HCT116 (cell line): Measurements from ENCODE around the gene WDR44. TPM values are rescaled to one million over a fixed set of nuclear protein-coding genes. Genes with fewer than 3 reads are reported as not detected.

Experiments
- ATAC-seq: fragments of 200-7000 bp; cut with Tn5 transposase; 2 replicates; pipeline ENCODE4 v1.9.1; 2020; ENCODE audit warnings: mild to moderate bottlenecking, moderate library complexity
- BruUV-seq: library from RNA; stranded (reverse); fragments of 400-500 nt; replicated peaks from 2 replicates; lab custom pipeline; 2021; lab: Mats Ljungman, UMichigan
- CTCF ChIA-PET: fragments of 300-600 bp; sonication (Branson Sonifier 250); formaldehyde crosslinking; loops from one replicate; lab custom pipeline; 2021; ENCODE audit warnings: antibody characterized with exemption; lab: Charles Lee
- POLR2A ChIA-PET: fragments of 300-600, 350-600 bp; sonication (Branson Sonifier 250); formaldehyde crosslinking; loops from one replicate; lab custom pipeline; 2021; ENCODE audit warnings: antibody characterized with exemption; lab: Charles Lee
- RAD21 ChIA-PET, 2 experiments: fragments of 300-600 bp; sonication (Branson Sonifier 250); formaldehyde crosslinking; loops; one replicate each; lab custom pipeline; 2023; ENCODE audit warnings: low total read pairs in 2 of 2; ENCODE audit not compliant: uncharacterized antibody in 2 of 2, unreplicated experiment in 2 of 2, low non-redundant PET in 1 of 2; lab: Charles Lee
- DNase-seq: peaks from one replicate; pipeline ENCODE4 v3.0.0-alpha.2; 2010; ENCODE audit warnings: low read depth, low spot score
- H2AFZ ChIP-seq: fragments of 200-600 bp; shearing (Covaris generic), sonication (generic); 2 replicates; pipeline ENCODE4 v1.6.1; 2017; ENCODE audit warnings: low read depth, mixed run types, mixed read lengths, antibody characterized with exemption, low read length; ENCODE audit not compliant: poor library complexity, severe bottlenecking
- H3K27ac ChIP-seq: 2 replicates; pipeline ENCODE4 v1.5.1; 2012; ENCODE audit warnings: low read depth, low read length
- H3K27me3 ChIP-seq: fragments of 200-600 bp; sonication (generic); 2 replicates; pipeline ENCODE4 v1.6.1; 2016; ENCODE audit warnings: mixed run types, low read length, mixed read lengths; ENCODE audit not compliant: insufficient read depth
- H3K36me3 ChIP-seq, 2 experiments: fragments of 200-500 bp in 1 of 2; fragments of 200-600 bp in 1 of 2; sonication (Bioruptor generic) in 1 of 2; sonication (generic) in 1 of 2; 2 replicates each; pipeline versions ENCODE4 v1.5.1 to v1.6.1; 2014 to 2016; ENCODE audit warnings: low read length in 2 of 2, inconsistent platforms in 1 of 2, mixed read lengths in 1 of 2, mixed run types in 1 of 2; ENCODE audit not compliant: insufficient read depth in 2 of 2, control insufficient read depth in 1 of 2
- H3K4me1 ChIP-seq, 2 experiments: fragments of 200-600 bp in 1 of 2; sonication (generic) in 1 of 2; 2 replicates each; pipeline versions ENCODE4 v1.5.1 to v1.6.1; 2012 to 2017; ENCODE audit warnings: low read length in 2 of 2, inconsistent platforms in 1 of 2, mild to moderate bottlenecking in 1 of 2, mixed read lengths in 1 of 2, mixed run types in 1 of 2, moderate library complexity in 1 of 2; ENCODE audit not compliant: insufficient read depth in 2 of 2, control insufficient read depth in 1 of 2
- H3K4me2 ChIP-seq: fragments of 200-600 bp; sonication (generic); 2 replicates; pipeline ENCODE4 v1.6.1; 2017; ENCODE audit warnings: mixed run types, low read length, mixed read lengths
- H3K4me3 ChIP-seq, 2 experiments: fragments of 200-600 bp in 1 of 2; sonication (generic) in 1 of 2; replicated peaks in 1 of 2; 2 replicates each; pipeline ENCODE4 v1.5.1; 2011 to 2016; ENCODE audit warnings: low read length in 2 of 2, control low read depth in 1 of 2, low read depth in 1 of 2, mild to moderate bottlenecking in 1 of 2, mixed read lengths in 1 of 2, mixed run types in 1 of 2
- H3K79me2 ChIP-seq: fragments of 200-600 bp; sonication (generic); 2 replicates; pipeline ENCODE4 v1.6.1; 2017; ENCODE audit warnings: mild to moderate bottlenecking, mixed run types, low read length, moderate library complexity, mixed read lengths; ENCODE audit not compliant: insufficient read depth
- H3K9ac ChIP-seq: fragments of 200-600 bp; sonication (generic); 2 replicates; pipeline ENCODE4 v1.6.1; 2016; ENCODE audit warnings: low read length, mixed read lengths
- H3K9me2 ChIP-seq: fragments of 200-600 bp; sonication (generic), shearing (Covaris generic); 2 replicates; pipeline ENCODE4 v1.6.1; 2017; ENCODE audit warnings: mixed run types, mild to moderate bottlenecking, moderate library complexity; ENCODE audit not compliant: insufficient read depth
- H3K9me3 ChIP-seq, 2 experiments: fragments of 200-500 bp in 1 of 2; fragments of 200-600 bp in 1 of 2; sonication (Bioruptor generic) in 1 of 2; sonication (generic) in 1 of 2; 2 replicates each; pipeline ENCODE4 v1.6.1; 2014 to 2017; ENCODE audit warnings: low read length in 2 of 2, mixed read lengths in 2 of 2, inconsistent platforms in 1 of 2, low read depth in 1 of 2, mild to moderate bottlenecking in 1 of 2, mixed run types in 1 of 2, moderate library complexity in 1 of 2; ENCODE audit not compliant: control insufficient read depth in 1 of 2, insufficient read depth in 1 of 2
- H4K20me1 ChIP-seq: fragments of 200-600 bp; sonication (generic), shearing (Covaris generic); 2 replicates; pipeline ENCODE4 v1.6.1; 2017; ENCODE audit warnings: mixed run types, mild to moderate bottlenecking, moderate library complexity; ENCODE audit not compliant: insufficient read depth
- ATF3 ChIP-seq: IDR thresholded peaks from 2 replicates; pipeline ENCODE4 v1.6.1; 2012
- EGR1 ChIP-seq: IDR thresholded peaks from 2 replicates; pipeline ENCODE4 v1.6.1; 2012; ENCODE audit warnings: low read depth
- ELF1 ChIP-seq: IDR thresholded peaks from 2 replicates; pipeline ENCODE4 v1.6.1; 2012; ENCODE audit warnings: low read depth, borderline replicate concordance
- EZH2phosphoT487 ChIP-seq: fragments of 200-600 bp; IDR thresholded peaks from 2 replicates; pipeline ENCODE4 v1.6.1; 2018; ENCODE audit warnings: antibody characterized with exemption, borderline replicate concordance
- FOSL1 ChIP-seq: IDR thresholded peaks from 2 replicates; pipeline ENCODE4 v1.6.1; 2012; ENCODE audit warnings: low read depth
- JUND ChIP-seq: IDR thresholded peaks from 2 replicates; pipeline ENCODE4 v1.6.1; 2012
- MAX ChIP-seq: IDR thresholded peaks from 2 replicates; pipeline ENCODE4 v1.6.1; 2012
- POLR2A ChIP-seq: IDR thresholded peaks from 2 replicates; pipeline ENCODE4 v1.7.0; 2011; ENCODE audit warnings: borderline replicate concordance; ENCODE audit not compliant: insufficient read depth, insufficient read length; ENCODE audit errors: extremely low read depth
- POLR2AphosphoS5 ChIP-seq: IDR thresholded peaks from 2 replicates; pipeline ENCODE4 v1.6.1; 2011; ENCODE audit warnings: mild to moderate bottlenecking, low read depth, low read length, moderate library complexity
- RAD21 ChIP-seq: IDR thresholded peaks from 2 replicates; pipeline ENCODE4 v1.6.1; 2012; ENCODE audit warnings: low read depth, mild to moderate bottlenecking
- SIN3A ChIP-seq: IDR thresholded peaks from 2 replicates; pipeline ENCODE4 v1.6.1; 2012; ENCODE audit warnings: low read depth
- SP1 ChIP-seq: IDR thresholded peaks from 2 replicates; pipeline ENCODE4 v1.6.1; 2012; ENCODE audit warnings: low read depth
- SRF ChIP-seq: IDR thresholded peaks from 2 replicates; pipeline ENCODE4 v1.6.1; 2012; ENCODE audit warnings: low read depth
- TCF7L2 ChIP-seq: IDR thresholded peaks from 2 replicates; pipeline ENCODE4 v1.7.0; 2011; ENCODE audit warnings: borderline replicate concordance, inconsistent platforms; ENCODE audit not compliant: insufficient read depth, insufficient read length; ENCODE audit errors: extremely low read depth
- ZBTB33 ChIP-seq: IDR thresholded peaks from 2 replicates; pipeline ENCODE4 v1.6.1; 2011; ENCODE audit warnings: mild to moderate bottlenecking, low read length, moderate library complexity; ENCODE audit not compliant: insufficient replicate concordance; ENCODE audit errors: extremely low read depth
- ZFX ChIP-seq: fragments of 450-650 bp; IDR thresholded peaks from 2 replicates; pipeline ENCODE4 v1.6.1; 2017
- ZNF274 ChIP-seq: fragments of 200-500 bp; sonication (Bioruptor generic); IDR thresholded peaks from 2 replicates; pipeline ENCODE4 v1.6.1; 2014; ENCODE audit warnings: mild to moderate bottlenecking, low read depth, low read length, inconsistent platforms
- intact Hi-C: fragments of 100-400 bp; cut with micrococcal nuclease; formaldehyde crosslinking; loops from 2 replicates; pipeline ENCODE4 v1.10.0; 2022
- total RNA-seq: library from RNA; stranded (reverse); gene quantifications from one replicate; pipeline ENCODE4 v1.2.1, GENCODE V29; 2021; ENCODE audit not compliant: unreplicated experiment
- TF ChIP-seq, protein P1 (sequence below), 3 experiments: fragments of 200-600 bp in 1 of 3; sonication (generic) in 1 of 3; IDR thresholded peaks in 2 of 3; conservative IDR thresholded peaks in 1 of 3; 2 replicates each; pipeline ENCODE4 v1.5.1; 2012 to 2017; ENCODE audit warnings: low read depth in 2 of 3, low read length in 2 of 3, antibody characterized with exemption in 1 of 3, borderline replicate concordance in 1 of 3, control low read depth in 1 of 3, mild to moderate bottlenecking in 1 of 3, mixed read lengths in 1 of 3, mixed run types in 1 of 3, moderate library complexity in 1 of 3; ENCODE audit not compliant: insufficient read depth in 1 of 3

The WDR44 gene
- total RNA-seq, 1 experiment from 2014 or later: 12.2 TPM

DNA sequence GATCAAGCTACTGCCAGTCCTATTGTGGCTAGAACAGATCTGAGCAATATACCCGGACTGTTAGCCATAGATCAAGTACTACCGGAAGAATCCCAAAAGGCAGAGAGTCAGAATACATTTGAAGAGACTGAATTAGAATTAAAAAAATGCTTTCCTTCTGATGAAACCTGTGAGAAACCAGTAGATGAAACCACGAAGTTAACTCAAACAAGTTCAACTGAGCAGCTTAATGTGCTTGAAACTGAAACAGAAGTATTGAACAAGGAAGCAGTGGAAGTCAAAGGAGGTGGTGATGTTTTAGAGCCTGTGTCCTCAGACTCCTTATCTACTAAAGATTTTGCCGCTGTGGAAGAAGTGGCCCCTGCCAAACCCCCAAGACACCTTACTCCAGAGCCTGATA lies 46.8 kb downstream of the WDR44 start:
- ChIA-PET POLR2A (no interaction called here), RAD21 (no interaction called here)
- no peaks in the 10 kb centered on the region for H3K79me2 ChIP-seq
- H3K27ac ChIP-seq: no peak overlapping the region
- no peaks in the 10 kb centered on the region for H3K36me3 ChIP-seq
- H3K4me1 ChIP-seq: no peaks in the 10 kb centered on the region
- H2AFZ ChIP-seq: no peak overlapping the region
- no peak overlapping the region for H3K4me2 ChIP-seq
- no peak overlapping the region for H3K9ac ChIP-seq
- no peaks in the 10 kb centered on the region for H4K20me1 ChIP-seq
- BruUV-seq: no TSS peak
- no peak overlapping the region for H3K4me3 ChIP-seq
- TF ChIP-seq EGR1: no peak
- no peak for TF ChIP-seq SRF
- no peak for TF ChIP-seq RAD21
- TF ChIP-seq ZFX: no peak
- TF ChIP-seq ELF1: no peak
- no peak for TF ChIP-seq ZBTB33
- TF ChIP-seq FOSL1: no peak
- no peak for TF ChIP-seq MAX
- no peak for TF ChIP-seq JUND
- no peak for TF ChIP-seq SP1
- TF ChIP-seq, protein P1, sequence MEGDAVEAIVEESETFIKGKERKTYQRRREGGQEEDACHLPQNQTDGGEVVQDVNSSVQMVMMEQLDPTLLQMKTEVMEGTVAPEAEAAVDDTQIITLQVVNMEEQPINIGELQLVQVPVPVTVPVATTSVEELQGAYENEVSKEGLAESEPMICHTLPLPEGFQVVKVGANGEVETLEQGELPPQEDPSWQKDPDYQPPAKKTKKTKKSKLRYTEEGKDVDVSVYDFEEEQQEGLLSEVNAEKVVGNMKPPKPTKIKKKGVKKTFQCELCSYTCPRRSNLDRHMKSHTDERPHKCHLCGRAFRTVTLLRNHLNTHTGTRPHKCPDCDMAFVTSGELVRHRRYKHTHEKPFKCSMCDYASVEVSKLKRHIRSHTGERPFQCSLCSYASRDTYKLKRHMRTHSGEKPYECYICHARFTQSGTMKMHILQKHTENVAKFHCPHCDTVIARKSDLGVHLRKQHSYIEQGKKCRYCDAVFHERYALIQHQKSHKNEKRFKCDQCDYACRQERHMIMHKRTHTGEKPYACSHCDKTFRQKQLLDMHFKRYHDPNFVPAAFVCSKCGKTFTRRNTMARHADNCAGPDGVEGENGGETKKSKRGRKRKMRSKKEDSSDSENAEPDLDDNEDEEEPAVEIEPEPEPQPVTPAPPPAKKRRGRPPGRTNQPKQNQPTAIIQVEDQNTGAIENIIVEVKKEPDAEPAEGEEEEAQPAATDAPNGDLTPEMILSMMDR (IDR thresholded peaks at IDR 0.05 in 2 of 3, conservative IDR thresholded peaks at IDR 0.05 in 1 of 3; ENCODE audit: borderline replicate concordance in 1 of 3, insufficient read depth in 1 of 3, low read depth in 2 of 3, low read length in 2 of 3): no peak
- no peak for TF ChIP-seq POLR2A
- TF ChIP-seq SIN3A: no peak
- TF ChIP-seq ZNF274: no peak
- no peak for TF ChIP-seq TCF7L2
- no peak for TF ChIP-seq EZH2phosphoT487
- no peak for TF ChIP-seq ATF3
- TF ChIP-seq POLR2AphosphoS5: no peak
- TF ChIP-seq, all 23 proteins: peak for 0
- intact Hi-C loops: no loop called here
- H3K27me3 ChIP-seq: no peaks in the 10 kb centered on the region
- no peaks in the 10 kb centered on the region for H3K9me3 ChIP-seq
- no peaks in the 10 kb centered on the region for H3K9me2 ChIP-seq
- ATAC-seq (no peak), DNase-seq (no peak)
- CTCF ChIA-PET: no interaction called here
